Gastrocnemius medialis (tissue), 4 donors: ENCODE data around the gene CRK.

ENCODE experiments used
- POLR2A ChIP-seq, 2 donors: fragments of 450-650 bp; IDR thresholded peaks; one replicate each; pipeline ENCODE4 v1.6.1; 2017; ENCODE audit warnings: antibody characterized with exemption in 2 of 2, mild to moderate bottlenecking in 2 of 2, moderate library complexity in 2 of 2
- TF ChIP-seq, protein P1 (sequence below), 5 experiments: fragments of 450-650 bp in 3 of 5; fragments of 200-600 bp in 2 of 5; sonication (generic) in 2 of 5; IDR thresholded peaks in 4 of 5; conservative IDR thresholded peaks in 1 of 5; 1 replicate in 4 of 5; 2 replicates in 1 of 5; pipeline ENCODE4 v1.5.1; 2016 to 2019; ENCODE audit warnings: antibody characterized with exemption in 5 of 5, mild to moderate bottlenecking in 3 of 5, moderate library complexity in 3 of 5

DNA sequence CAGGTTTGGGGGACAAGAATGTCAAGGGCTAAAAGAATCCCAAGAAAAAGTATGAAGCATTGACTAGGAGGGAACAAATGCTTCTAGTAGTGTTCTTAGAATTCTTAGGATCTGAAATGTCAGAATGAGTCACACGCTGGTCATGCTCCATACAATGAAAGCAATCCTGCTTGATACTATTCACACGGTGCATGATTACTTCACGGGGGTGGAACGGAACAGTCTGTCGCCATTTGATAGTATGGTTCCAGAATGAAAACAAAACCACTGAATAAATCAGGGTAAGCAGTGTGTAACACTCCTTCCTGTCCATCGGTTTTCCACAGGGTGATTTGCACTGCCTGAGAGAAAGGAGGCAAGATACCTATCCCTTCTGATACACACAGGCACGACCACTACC is 33.1 kb downstream of the CRK start:
- TF ChIP-seq, protein P1, sequence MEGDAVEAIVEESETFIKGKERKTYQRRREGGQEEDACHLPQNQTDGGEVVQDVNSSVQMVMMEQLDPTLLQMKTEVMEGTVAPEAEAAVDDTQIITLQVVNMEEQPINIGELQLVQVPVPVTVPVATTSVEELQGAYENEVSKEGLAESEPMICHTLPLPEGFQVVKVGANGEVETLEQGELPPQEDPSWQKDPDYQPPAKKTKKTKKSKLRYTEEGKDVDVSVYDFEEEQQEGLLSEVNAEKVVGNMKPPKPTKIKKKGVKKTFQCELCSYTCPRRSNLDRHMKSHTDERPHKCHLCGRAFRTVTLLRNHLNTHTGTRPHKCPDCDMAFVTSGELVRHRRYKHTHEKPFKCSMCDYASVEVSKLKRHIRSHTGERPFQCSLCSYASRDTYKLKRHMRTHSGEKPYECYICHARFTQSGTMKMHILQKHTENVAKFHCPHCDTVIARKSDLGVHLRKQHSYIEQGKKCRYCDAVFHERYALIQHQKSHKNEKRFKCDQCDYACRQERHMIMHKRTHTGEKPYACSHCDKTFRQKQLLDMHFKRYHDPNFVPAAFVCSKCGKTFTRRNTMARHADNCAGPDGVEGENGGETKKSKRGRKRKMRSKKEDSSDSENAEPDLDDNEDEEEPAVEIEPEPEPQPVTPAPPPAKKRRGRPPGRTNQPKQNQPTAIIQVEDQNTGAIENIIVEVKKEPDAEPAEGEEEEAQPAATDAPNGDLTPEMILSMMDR (IDR thresholded peaks at IDR 0.05 in 4 of 5, conservative IDR thresholded peaks at IDR 0.05 in 1 of 5): peak in 1 of 5 experiments; percentile 11
- TF ChIP-seq POLR2A (IDR thresholded peaks at IDR 0.05): peak; percentile 41 to 73
